GM12878 (cell line): ENCODE data around the gene VEGFB. TPM values are rescaled to one million over a fixed set of nuclear protein-coding genes. Genes with fewer than 3 reads are reported as not detected.
A peak's percentile ranks its signal among the peaks of the same experiment; 100 is the strongest.

Experiments used
- ATAC-seq: fragments of 200-7000 bp; cut with Tn5 transposase; 3 replicates; pipeline ENCODE4 v1.9.1; 2020; ENCODE audit warnings: mild to moderate bottlenecking, moderate library complexity
- BruUV-seq: library from RNA; stranded (reverse); fragments of 400-500 nt; replicated peaks from 2 replicates; lab custom pipeline; 2021; lab: Mats Ljungman, UMichigan
- CTCF ChIA-PET: fragments of 300-600 bp; sonication (Branson Sonifier 250); formaldehyde crosslinking; extraction: SDS; loops from one replicate; lab custom pipeline; 2021; ENCODE audit warnings: inconsistent platforms; lab: Yijun Ruan, JAX
- POLR2A ChIA-PET: fragments of 350-600 bp; formaldehyde crosslinking; extraction: SDS; loops from one replicate; lab custom pipeline; 2021; ENCODE audit warnings: inconsistent platforms; lab: Charles Lee
- RAD21 ChIA-PET: fragments of 300-600 bp; sonication (Branson Sonifier 250); formaldehyde crosslinking; loops from one replicate; lab custom pipeline; 2023; ENCODE audit warnings: antibody characterized with exemption; ENCODE audit not compliant: unreplicated experiment; lab: Charles Lee
- SMC1A ChIA-PET: fragments of 300-600 bp; sonication (Branson Sonifier 250); formaldehyde crosslinking; loops from one replicate; lab custom pipeline; 2023; ENCODE audit not compliant: unreplicated experiment, uncharacterized antibody; lab: Charles Lee
- DNase-seq: peaks from one replicate; pipeline ENCODE4 v3.0.0-alpha.2; 2011; ENCODE audit warnings: low read depth, low spot score
- FAIRE-seq: peaks from 3 replicates; lab custom pipeline; 2011; peaks lifted over from hg19 to GRCh38; lab: Jason Lieb, UNC
- H2AFZ ChIP-seq: 2 replicates; pipeline ENCODE4 v1.6.0; 2011; ENCODE audit warnings: low read depth, low read length, control low read depth; ENCODE audit not compliant: control insufficient read depth
- H3K27ac ChIP-seq: 2 replicates; pipeline ENCODE4 v1.5.1; 2011; ENCODE audit warnings: control low read depth; ENCODE audit not compliant: control insufficient read depth, insufficient read depth
- H3K27me3 ChIP-seq, 2 experiments: replicated peaks in 1 of 2; 2 replicates each; pipeline versions ENCODE4 v1.6.0 to v1.6.1; 2011; ENCODE audit warnings: low read length in 1 of 2; ENCODE audit not compliant: control insufficient read depth in 2 of 2, insufficient read depth in 2 of 2
- H3K36me3 ChIP-seq, 2 experiments: 2 replicates each; pipeline ENCODE4 v1.5.1; 2011; ENCODE audit warnings: low read length in 1 of 2; ENCODE audit not compliant: control insufficient read depth in 2 of 2, insufficient read depth in 2 of 2
- H3K4me1 ChIP-seq: 2 replicates; pipeline ENCODE4 v1.6.1; 2011; ENCODE audit warnings: mild to moderate bottlenecking, low read length, moderate library complexity, mixed read lengths; ENCODE audit not compliant: control insufficient read depth, insufficient read depth
- H3K4me2 ChIP-seq: 2 replicates; pipeline ENCODE4 v1.6.0; 2011; ENCODE audit warnings: control low read depth; ENCODE audit not compliant: control insufficient read depth, insufficient read depth
- H3K4me3 ChIP-seq: fragments of 200-600 bp; sonication (generic); 2 replicates; pipeline ENCODE4 v1.5.1; 2016
- H3K79me2 ChIP-seq: 2 replicates; pipeline ENCODE4 v1.6.0; 2011; ENCODE audit warnings: low read length; ENCODE audit not compliant: control insufficient read depth, insufficient read depth
- H3K9ac ChIP-seq: 2 replicates; pipeline ENCODE4 v1.8.0; 2011; ENCODE audit warnings: low read length, control low read depth, mixed read lengths; ENCODE audit not compliant: control insufficient read depth, insufficient read depth
- H3K9me3 ChIP-seq: replicated peaks from 3 replicates; pipeline ENCODE4 v1.5.1; 2011; ENCODE audit warnings: mild to moderate bottlenecking, low read length; ENCODE audit not compliant: control insufficient read depth, insufficient read depth
- H4K20me1 ChIP-seq: 2 replicates; pipeline ENCODE4 v1.6.0; 2011; ENCODE audit not compliant: control insufficient read depth, insufficient read depth
- ATF2 ChIP-seq: IDR thresholded peaks from 2 replicates; pipeline ENCODE4 v1.6.1; 2012; ENCODE audit warnings: low read length, inconsistent platforms
- BCL3 ChIP-seq: IDR thresholded peaks from 2 replicates; pipeline ENCODE4 v1.6.1; 2011; ENCODE audit warnings: borderline replicate concordance, low read depth, mild to moderate bottlenecking, moderate library complexity, low read length; ENCODE audit not compliant: insufficient read depth, poor library complexity, severe bottlenecking
- CBX5 ChIP-seq: sonication (generic); IDR thresholded peaks from 2 replicates; pipeline ENCODE4 v1.6.1; 2016; ENCODE audit warnings: low read depth, moderate library complexity, mild to moderate bottlenecking, inconsistent platforms
- ESRRA ChIP-seq: IDR thresholded peaks from 2 replicates; pipeline ENCODE4 v1.6.1; 2012; ENCODE audit warnings: mild to moderate bottlenecking, low read length, improper control_type of control experiment
- KLF5 ChIP-seq: fragments of 450-650 bp; IDR thresholded peaks from 2 replicates; pipeline ENCODE4 v1.6.1; 2014; ENCODE audit warnings: mild to moderate bottlenecking; ENCODE audit not compliant: partially characterized antibody
- MTA3 ChIP-seq: IDR thresholded peaks from 2 replicates; pipeline ENCODE4 v1.6.1; 2012; ENCODE audit warnings: low read length, inconsistent platforms, borderline replicate concordance
- NR2C1 ChIP-seq: fragments of 450-650 bp; IDR thresholded peaks from 2 replicates; pipeline ENCODE4 v1.6.1; 2017; ENCODE audit warnings: antibody characterized with exemption, mild to moderate bottlenecking, moderate library complexity
- PBX3 ChIP-seq: IDR thresholded peaks from 2 replicates; pipeline ENCODE4 v1.6.1; 2011; ENCODE audit warnings: mild to moderate bottlenecking, low read depth, low read length, moderate library complexity; ENCODE audit not compliant: insufficient replicate concordance
- POLR2A ChIP-seq: IDR thresholded peaks from 2 replicates; pipeline ENCODE4 v1.6.1; 2011; ENCODE audit warnings: low read depth, mild to moderate bottlenecking, low read length
- RELB ChIP-seq: fragments of 450-650 bp; IDR thresholded peaks from 2 replicates; pipeline ENCODE4 v1.6.1; 2017; ENCODE audit warnings: low read depth, mild to moderate bottlenecking, moderate library complexity
- SPI1 ChIP-seq: IDR thresholded peaks from 2 replicates; pipeline ENCODE4 v1.6.1; 2011; ENCODE audit warnings: low read depth, mild to moderate bottlenecking, low read length, moderate library complexity, borderline replicate concordance; ENCODE audit not compliant: insufficient read depth
- SREBF1 ChIP-seq: IDR thresholded peaks from 2 replicates; pipeline ENCODE4 v1.6.1; 2012; ENCODE audit warnings: mild to moderate bottlenecking, low read length
- TCF12 ChIP-seq: IDR thresholded peaks from 2 replicates; pipeline ENCODE4 v1.6.1; 2011; ENCODE audit warnings: low read depth, mild to moderate bottlenecking, low read length
- TCF7 ChIP-seq: IDR thresholded peaks from 2 replicates; pipeline ENCODE4 v1.6.1; 2014; ENCODE audit warnings: antibody characterized with exemption, borderline replicate concordance
- YBX1 ChIP-seq: fragments of 450-650 bp; IDR thresholded peaks from 2 replicates; pipeline ENCODE4 v1.6.1; 2016; ENCODE audit warnings: antibody characterized with exemption
- YY1 ChIP-seq: IDR thresholded peaks from 2 replicates; pipeline ENCODE4 v1.6.1; 2011; ENCODE audit warnings: low read depth, mild to moderate bottlenecking, low read length
- ZNF24 ChIP-seq: fragments of 450-650 bp; IDR thresholded peaks from 2 replicates; pipeline ENCODE4 v1.6.1; 2017; ENCODE audit warnings: antibody characterized with exemption, mild to moderate bottlenecking
- WGBS: methylation state at CpG from one replicate; pipeline ENCODE4 v1.1.6; 2016; ENCODE audit warnings: low lambda C conversion rate; ENCODE audit not compliant: insufficient replicate concordance, insufficient coverage; ENCODE audit errors: missing lambda C conversion rate; 5-methylcytosine and 5-hydroxymethylcytosine counted together
- in situ Hi-C: fragments of 300-500 bp; cut with MboI; formaldehyde crosslinking; loops from 9 replicates; pipeline ENCODE4 v1.14.3; 2018; ENCODE audit warnings: mixed read lengths
- intact Hi-C: fragments of 100-400 bp; cut with micrococcal nuclease; formaldehyde crosslinking; loops from one replicate; pipeline ENCODE4 v1.14.2; 2022; ENCODE audit not compliant: unreplicated experiment
- polyA plus RNA-seq, 11 experiments: library from polyadenylated mRNA; depleted of rRNA in 4 of 11; unstranded in 6 of 11; stranded (reverse) in 5 of 11; fragments of >200 nt; fragmentation: Nextera tagmentation in 4 of 11; fragmentation: Illumina TruSeq in 1 of 11; extraction: Ambion mirVana in 4 of 11; extraction: Trizol in 1 of 11; gene quantifications; 1 replicate in 1 of 11; 2 replicates in 10 of 11; pipeline versions ENCODE4 v1.2.1 to v1.2.3, GENCODE V29; 2011 to 2016; ENCODE audit warnings: inconsistent platforms in 2 of 11, missing spikeins in 2 of 11, low read depth in 1 of 11
- total RNA-seq, 4 experiments: library from RNA; depleted of rRNA in 3 of 4; stranded (reverse); fragments of >200 nt in 3 of 4; fragmentation: Illumina TruSeq in 1 of 4; extraction: Trizol in 1 of 4; gene quantifications; 2 replicates each; pipeline versions ENCODE4 v1.2.1 to v1.2.3, GENCODE V29; 2013 to 2021

Gene VEGFB
- total and polyA plus RNA-seq, 10 of the 15 experiments (the other 5 are each of a cell fraction or from before 2014, with no cell fraction given): 7.0 to 75.8 (median 20.3) TPM

- 48% methylated on average over 20 of the region's 22 CpGs for WGBS
- FAIRE-seq: no peak
- Histone ChIP-seq H3K27ac (peak overlapping the region; percentile 96), H3K4me2 (peak overlapping the region; percentile 91), H2AFZ (no peak overlapping the region), H3K4me3 (peak overlapping the region; percentile 90), H4K20me1 (no peaks in the 10 kb centered on the region), H3K9ac (peak overlapping the region; percentile 98), H3K36me3 (peaks cover 14 to 17% of the 10 kb centered on the region in 2 experiments), H3K79me2 (peaks cover 34% of the 10 kb centered on the region), H3K9me3 (no peaks in the 10 kb centered on the region), H3K4me1 (peaks cover 18% of the 10 kb centered on the region), H3K27me3 (no peaks in the 10 kb centered on the region)
- ChIA-PET RAD21 (interaction anchor here (1.9 to 3.3 kb wide), 2 partner anchors 18 to 76 kb away, joined by 4 to 34 read pairs; partner anchors contain the start of gene FERMT3), SMC1A (interaction anchor here (0.8 to 5.4 kb wide), 3 partner anchors 11 to 43 kb away, joined by 4 to 56 read pairs (median 5); partner anchors contain the start of gene FERMT3), POLR2A (interaction anchor here (0.5 to 9.7 kb wide), 7 partner anchors 9 to 1368 kb away, joined by 3 to 85 read pairs (median 6); partner anchors contain the start of genes ESRRA, FERMT3, FKBP2 and PPP1R14B), CTCF (interaction anchor here (0.6 to 5.0 kb wide), 4 partner anchors 18 to 106 kb away, joined by 4 to 59 read pairs (median 8); partner anchors contain the start of gene FERMT3)
- peak; percentile 1; the same call in 2 of the 3 replicates for ATAC-seq
- BruUV-seq: no TSS peak
- in situ Hi-C loops: loop anchor here (25.0 kb wide), 1 partner anchor 1637 kb away; the partner anchor contains the start of genes CFL1, EFEMP2 and MUS81
- intact Hi-C loops: no loop called here
- DNase-seq: no peak
- TF ChIP-seq TCF12 (no peak), CBX5 (no peak), ZNF24 (no peak), MTA3 (peak; percentile 3; the same call in 1 of the 2 replicates), SPI1 (peak; percentile 33; the same call in 1 of the 2 replicates), POLR2A (peak; percentile 22), TCF7 (no peak), YBX1 (no peak), ESRRA (no peak), PBX3 (no peak), BCL3 (no peak), KLF5 (no peak), YY1 (no peak), NR2C1 (no peak), ATF2 (no peak), RELB (no peak), SREBF1 (no peak)
Observed at GRCh38 chr11:64224891-64225607, 9.3 kb upstream of the VEGFB start.
